Prostate gland (tissue), 2 donors: ENCODE results near the gene CMKLR1.

ENCODE experiments used
- CTCF ChIP-seq, 4 experiments: fragments of 200-600 bp in 2 of 4; fragments of 450-650 bp in 2 of 4; sonication (generic) in 2 of 4; IDR thresholded peaks; 1 replicate in 3 of 4; 2 replicates in 1 of 4; pipeline ENCODE4 v1.5.1; 2016 to 2019; ENCODE audit warnings: antibody characterized with exemption in 4 of 4, mild to moderate bottlenecking in 2 of 4, moderate library complexity in 2 of 4
- POLR2A ChIP-seq: fragments of 450-650 bp; IDR thresholded peaks from one replicate; pipeline ENCODE4 v1.6.1; 2016; ENCODE audit warnings: antibody characterized with exemption, mild to moderate bottlenecking
- POLR2AphosphoS5 ChIP-seq: sonication (generic); formaldehyde crosslinking; IDR thresholded peaks from one replicate; pipeline ENCODE4 v1.6.1; 2017; ENCODE audit warnings: antibody characterized with exemption

GRCh38 chr12:108252523-108252922 is 86.6 kb downstream of the CMKLR1 start:
- no peak for TF ChIP-seq POLR2AphosphoS5
- no peak for TF ChIP-seq CTCF (IDR thresholded peaks at IDR 0.05)
- no peak for TF ChIP-seq POLR2A
